Breast epithelium (tissue), 3 donors: ENCODE measurements around the gene CSRNP2.

Experiments
- POLR2A ChIP-seq: fragments of 450-650 bp; IDR thresholded peaks from one replicate; pipeline ENCODE4 v1.6.1; 2016; ENCODE audit warnings: antibody characterized with exemption, mild to moderate bottlenecking, moderate library complexity
- POLR2AphosphoS5 ChIP-seq, 3 donors: sonication (generic); formaldehyde crosslinking; IDR thresholded peaks; one replicate each; pipeline ENCODE4 v1.6.1; 2017; ENCODE audit warnings: antibody characterized with exemption in 3 of 3

DNA sequence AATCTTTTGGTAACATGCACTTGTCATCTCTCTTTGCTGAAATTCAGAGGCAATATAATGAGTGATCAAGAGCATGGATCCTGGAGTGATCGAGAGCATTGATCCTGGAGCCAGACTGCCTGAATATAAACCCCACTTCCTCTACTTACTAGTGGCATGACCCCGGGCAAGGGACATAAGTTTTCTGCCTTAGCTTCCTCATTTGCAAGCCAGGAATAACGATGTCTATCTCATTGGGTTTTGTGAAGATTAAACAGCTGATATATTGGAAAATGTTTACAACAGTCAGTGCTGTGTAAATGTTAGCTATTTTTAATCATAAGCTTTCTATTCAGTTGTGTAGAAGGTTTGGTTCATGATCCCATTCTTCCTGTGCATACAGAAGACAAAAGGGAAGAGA is 2.4 kb upstream of the CSRNP2 start:
- no peak for TF ChIP-seq POLR2AphosphoS5 (IDR thresholded peaks at IDR 0.05)
- TF ChIP-seq POLR2A = no peak
